ENCODE data around the gene CASP7. TPM values are rescaled to one million over a fixed set of nuclear protein-coding genes. Genes with fewer than 3 reads are reported as not detected.

CASP7 gene
- total and polyA plus RNA-seq, 10 of the 15 experiments (the other 5 are each of a cell fraction or from before 2014, with no cell fraction given): 23.7 to 34.4 (median 28.7) TPM

GRCh38 chr10:113691381-113691780, 11.7 kb downstream of the CASP7 start:
- Histone ChIP-seq H3K9me3 (replicated peaks; ENCODE audit: control insufficient read depth, insufficient read depth, low read length) (peaks cover 39% of the 10 kb centered on the region), H3K27me3 (replicated peaks in 1 of 2; ENCODE audit: control insufficient read depth in 2 of 2, insufficient read depth in 2 of 2, low read length in 1 of 2) (no peaks in the 10 kb centered on the region), H2AFZ (ENCODE audit: control insufficient read depth, low read depth, low read length) (no peak overlapping the region), H3K9ac (ENCODE audit: control insufficient read depth, insufficient read depth, low read length) (no peak overlapping the region), H4K20me1 (ENCODE audit: control insufficient read depth, insufficient read depth) (no peaks in the 10 kb centered on the region), H3K79me2 (ENCODE audit: control insufficient read depth, insufficient read depth, low read length) (peaks cover 35% of the 10 kb centered on the region), H3K4me2 (ENCODE audit: control insufficient read depth, insufficient read depth) (no peak overlapping the region), H3K36me3 (ENCODE audit: control insufficient read depth in 2 of 2, insufficient read depth in 2 of 2, low read length in 1 of 2) (peaks cover 7 to 10% of the 10 kb centered on the region in 2 experiments; a peak in 3 of 4 replicates), H3K27ac (ENCODE audit: control insufficient read depth, insufficient read depth) (no peak overlapping the region), H3K4me3 (no peak overlapping the region), H3K4me1 (ENCODE audit: control insufficient read depth, insufficient read depth, low read length) (peaks cover 3% of the 10 kb centered on the region)
- FAIRE-seq (no peak), ATAC-seq (no peak), DNase-seq (ENCODE audit: low read depth, low spot score) (no peak)
- CTCF ChIA-PET: interaction anchor here (3.7 kb wide), 1 partner anchor 12 kb away, joined by 15 read pairs; the partner anchor contains the start of gene CASP7
- intact Hi-C loops (cut with micrococcal nuclease; ENCODE audit: unreplicated experiment) (no loop called here), in situ Hi-C loops (cut with MboI) (loop anchor here (25.0 kb wide), 1 partner anchor 1121 kb away; the partner anchor contains the start of gene FHIP2A)
- RAD21 ChIA-PET (ENCODE audit: unreplicated experiment): interaction anchor here (0.8 kb wide), 1 partner anchor 10 kb away, joined by 3 read pairs; no protein-coding TSS in a partner anchor
- POLR2A ChIA-PET: no interaction called here
- SMC1A ChIA-PET (ENCODE audit: uncharacterized antibody, unreplicated experiment): interaction anchor here (1.0 to 1.3 kb wide), 2 partner anchors 25 to 104 kb away, joined by 3 to 5 read pairs; no protein-coding TSS in a partner anchor
- BruUV-seq (replicated peaks): no TSS peak
- 95% methylated on average over 2 of the region's 2 CpGs for WGBS (ENCODE audit: insufficient coverage, insufficient replicate concordance, low lambda C conversion rate, missing lambda C conversion rate)
- no peak for TF ChIP-seq SREBF2 (IDR thresholded peaks at IDR 0.05; ENCODE audit: low read length)
- no peak for TF ChIP-seq MYC (IDR thresholded peaks at IDR 0.05; ENCODE audit: insufficient read depth, insufficient read length, insufficient replicate concordance, low read length, severe bottlenecking)
- TF ChIP-seq IRF3 (IDR thresholded peaks at IDR 0.05): no peak

GRCh38 chr10:113692271-113692670, 12.6 kb downstream of the CASP7 start:
- intact Hi-C loops (cut with micrococcal nuclease; ENCODE audit: unreplicated experiment): no loop called here
- Histone ChIP-seq H3K4me3 (no peak overlapping the region), H4K20me1 (ENCODE audit: control insufficient read depth, insufficient read depth) (no peaks in the 10 kb centered on the region), H3K27me3 (replicated peaks in 1 of 2; ENCODE audit: control insufficient read depth in 2 of 2, insufficient read depth in 2 of 2, low read length in 1 of 2) (no peaks in the 10 kb centered on the region), H3K9ac (ENCODE audit: control insufficient read depth, insufficient read depth, low read length) (no peak overlapping the region), H3K4me2 (ENCODE audit: control insufficient read depth, insufficient read depth) (no peak overlapping the region), H3K36me3 (ENCODE audit: control insufficient read depth in 2 of 2, insufficient read depth in 2 of 2, low read length in 1 of 2) (peaks cover 7 to 11% of the 10 kb centered on the region in 2 experiments; a peak in 3 of 4 replicates), H3K27ac (ENCODE audit: control insufficient read depth, insufficient read depth) (no peak overlapping the region), H2AFZ (ENCODE audit: control insufficient read depth, low read depth, low read length) (no peak overlapping the region), H3K9me3 (replicated peaks; ENCODE audit: control insufficient read depth, insufficient read depth, low read length) (peaks cover 32% of the 10 kb centered on the region), H3K4me1 (ENCODE audit: control insufficient read depth, insufficient read depth, low read length) (peaks cover 3% of the 10 kb centered on the region), H3K79me2 (ENCODE audit: control insufficient read depth, insufficient read depth, low read length) (peaks cover 34% of the 10 kb centered on the region)
- no peak for FAIRE-seq
- POLR2A ChIA-PET: no interaction called here
- RAD21 ChIA-PET (ENCODE audit: unreplicated experiment): no interaction called here
- in situ Hi-C loops (cut with MboI): loop anchor here (25.0 kb wide), 1 partner anchor 1120 kb away; the partner anchor contains the start of gene FHIP2A
- CTCF ChIA-PET: interaction anchor here (3.7 kb wide), 1 partner anchor 12 kb away, joined by 15 read pairs; the partner anchor contains the start of gene CASP7
- WGBS (ENCODE audit: insufficient coverage, insufficient replicate concordance, low lambda C conversion rate, missing lambda C conversion rate): 95% methylated on average over 6 of the region's 6 CpGs
- DNase-seq (ENCODE audit: low read depth, low spot score): no peak
- SMC1A ChIA-PET (ENCODE audit: uncharacterized antibody, unreplicated experiment): interaction anchor here (1.3 kb wide), 1 partner anchor 104 kb away, joined by 5 read pairs; no protein-coding TSS in a partner anchor
- no peak for ATAC-seq
- BruUV-seq (replicated peaks): no TSS peak
- TF ChIP-seq RFX5 (IDR thresholded peaks at IDR 0.05; ENCODE audit: low read depth, low read length): no peak
- no peak for TF ChIP-seq JUND (IDR thresholded peaks at IDR 0.05; ENCODE audit: low read depth, low read length)
- TF ChIP-seq IKZF1 (conservative IDR thresholded peaks at IDR 0.05): no peak
- no peak for TF ChIP-seq NKRF (conservative IDR thresholded peaks at IDR 0.05)
- TF ChIP-seq ATF2 (IDR thresholded peaks at IDR 0.05; ENCODE audit: low read length): no peak
- no peak for TF ChIP-seq ZNF207 (IDR thresholded peaks at IDR 0.05; ENCODE audit: borderline replicate concordance)
- TF ChIP-seq HSF1 (IDR thresholded peaks at IDR 0.05; ENCODE audit: low read depth, low read length): no peak
- TF ChIP-seq ZBED1 (IDR thresholded peaks at IDR 0.05; ENCODE audit: borderline replicate concordance): no peak
